Activated CD4-positive, CD25-positive, alpha-beta regulatory T cell treated with anti-CD3 and anti-CD28 coated beads, Interleukin-2, amount 50 U/mL, for 72 hours (primary cell): Measurements from ENCODE around the gene ELFN2.
"Not testable (repeated sequence)": the region's sequence is repeated elsewhere in the genome, so short reads cannot be mapped to it uniquely, and the experiment has no call there.

Source experiments
- DNase-seq: peaks from one replicate; pipeline ENCODE4 v3.0.0; 2021

ELFN2 gene

DNA sequence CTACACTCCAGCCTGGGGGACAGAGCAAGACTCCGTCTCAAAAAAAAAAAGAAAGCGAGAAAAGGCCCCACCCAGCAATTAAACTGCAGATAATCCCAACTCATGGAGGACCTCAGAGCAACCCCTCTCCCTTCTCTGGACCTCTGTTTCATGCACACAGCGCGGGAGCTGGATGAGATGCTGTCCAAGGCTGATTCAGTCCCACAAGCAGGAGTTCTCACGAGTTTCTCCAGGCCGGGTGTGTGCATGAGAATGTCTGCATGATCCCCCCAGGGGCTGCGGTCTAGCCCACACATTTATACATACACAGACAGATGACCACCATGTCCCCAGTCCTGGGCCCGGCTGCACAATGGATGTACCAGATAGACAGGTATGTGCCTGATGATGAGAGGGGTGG lies 19.4 kb downstream of the ELFN2 start:
- no peak for DNase-seq

DNA sequence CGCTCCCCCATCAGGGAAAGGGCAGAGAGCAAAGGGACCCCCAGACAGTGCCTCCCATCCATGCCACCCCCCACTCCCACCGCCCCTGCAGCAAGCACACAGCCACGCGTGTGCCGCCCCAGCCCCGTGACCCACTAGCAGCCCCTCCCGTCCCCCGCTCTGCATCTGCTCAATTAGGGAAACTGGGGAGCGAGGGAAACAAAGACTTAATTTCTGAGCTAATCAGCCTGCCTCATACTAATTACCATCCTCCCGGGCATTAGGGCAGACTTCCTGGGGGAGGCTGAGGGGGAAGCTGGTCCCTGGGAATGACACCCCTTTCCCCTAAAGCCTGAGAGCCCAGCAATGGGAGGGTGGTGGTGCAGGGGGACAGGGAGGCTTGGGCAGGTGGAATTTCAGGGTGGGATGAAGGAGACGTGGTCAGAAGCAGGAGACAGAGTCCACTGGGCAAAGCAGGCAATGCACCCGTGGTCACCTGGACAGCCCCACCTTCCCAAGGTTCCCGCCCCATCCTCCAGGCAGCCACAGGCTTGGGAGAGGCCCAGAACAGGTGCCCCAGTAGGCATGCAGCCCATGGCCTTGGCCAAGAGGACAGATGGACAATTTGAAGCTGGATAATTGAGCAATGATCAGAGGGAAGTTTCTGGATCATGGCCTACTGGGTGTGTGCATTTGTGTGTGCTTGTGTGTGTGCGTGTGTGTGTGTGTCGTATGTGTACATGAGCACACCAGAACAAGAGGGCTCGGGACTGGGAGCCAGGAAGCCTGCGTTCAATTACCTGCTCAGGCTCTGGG lies 20.6 kb downstream of the ELFN2 start:
- DNase-seq: no peak

DNA sequence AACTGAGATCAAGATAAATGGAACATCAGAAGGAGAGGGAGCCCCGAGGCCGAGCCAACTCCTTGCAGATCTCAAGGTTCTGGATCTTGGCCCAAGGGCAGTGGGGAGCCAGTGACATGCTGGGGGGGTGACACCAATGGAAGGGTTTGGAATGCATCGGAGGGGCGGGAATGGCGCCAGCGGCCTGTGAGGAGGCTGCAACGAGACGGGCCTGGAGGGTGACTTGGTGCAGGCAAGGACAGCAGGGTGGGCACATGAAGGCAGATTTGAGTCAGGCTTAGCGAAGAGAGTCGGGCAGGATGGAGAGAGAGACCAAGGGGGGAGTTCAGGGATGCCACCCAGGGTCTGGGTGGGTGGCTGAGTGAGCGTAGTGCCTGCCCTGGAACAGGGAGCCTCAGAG lies 23.2 kb downstream of the ELFN2 start:
- no peak for DNase-seq

GRCh38 chr22:37403267-37403960 lies 23.9 kb downstream of the ELFN2 start:
- DNase-seq: no peak

DNA sequence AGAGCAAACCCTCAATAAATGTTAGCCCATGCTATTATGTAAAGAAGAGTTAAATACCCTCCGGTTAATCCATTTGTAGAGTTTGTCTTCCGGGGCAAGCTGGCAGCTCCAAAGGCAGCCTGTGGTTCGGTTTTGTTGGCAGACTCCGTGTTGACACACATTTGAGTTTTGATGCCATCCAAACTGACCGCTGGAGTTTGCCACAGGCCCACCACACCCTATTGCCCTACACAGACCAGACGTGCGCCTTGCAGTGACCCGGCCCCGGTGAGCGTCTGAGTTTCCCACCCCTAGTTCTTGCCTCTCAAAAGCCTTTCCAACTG lies 25.1 kb downstream of the ELFN2 start:
- no peak for DNase-seq

DNA sequence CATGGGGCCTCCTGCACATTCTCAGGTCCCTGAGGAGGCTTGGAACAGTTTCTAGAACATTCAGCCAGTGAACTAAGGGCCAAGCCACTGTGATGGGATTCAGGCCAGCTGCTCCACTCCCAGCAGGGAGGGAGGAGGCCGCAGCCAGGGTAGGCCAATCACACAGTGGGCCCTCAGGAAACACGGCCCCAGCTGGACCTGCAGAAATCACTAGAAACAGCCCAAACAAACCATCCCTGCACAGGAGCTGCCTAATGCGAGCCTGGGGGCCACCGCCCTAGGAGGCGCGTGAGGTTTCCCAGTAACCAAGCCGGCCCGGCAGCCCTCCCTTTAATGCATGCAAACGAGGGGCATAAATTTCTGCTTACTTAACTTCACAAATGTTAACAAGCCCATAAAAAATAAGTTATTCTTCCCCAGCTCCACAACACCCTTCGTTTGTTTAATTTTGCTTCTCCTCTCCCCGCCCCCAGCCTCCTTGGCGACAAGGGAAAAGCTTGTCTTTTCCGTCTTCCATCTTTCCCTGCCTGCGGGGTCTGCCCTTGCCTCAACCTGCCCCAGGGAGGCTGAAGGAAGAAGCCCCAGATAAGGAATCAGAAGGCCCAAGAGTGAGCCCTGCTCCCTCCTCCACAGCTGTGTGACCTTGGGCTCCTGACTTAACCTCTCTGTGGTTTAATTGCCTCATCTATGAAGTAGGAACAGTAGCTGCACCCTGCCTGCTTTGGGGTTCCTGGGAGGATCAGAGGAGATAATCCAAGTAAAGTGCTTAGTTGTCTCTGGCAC lies 25.7 kb downstream of the ELFN2 start:
- DNase-seq: no peak

DNA sequence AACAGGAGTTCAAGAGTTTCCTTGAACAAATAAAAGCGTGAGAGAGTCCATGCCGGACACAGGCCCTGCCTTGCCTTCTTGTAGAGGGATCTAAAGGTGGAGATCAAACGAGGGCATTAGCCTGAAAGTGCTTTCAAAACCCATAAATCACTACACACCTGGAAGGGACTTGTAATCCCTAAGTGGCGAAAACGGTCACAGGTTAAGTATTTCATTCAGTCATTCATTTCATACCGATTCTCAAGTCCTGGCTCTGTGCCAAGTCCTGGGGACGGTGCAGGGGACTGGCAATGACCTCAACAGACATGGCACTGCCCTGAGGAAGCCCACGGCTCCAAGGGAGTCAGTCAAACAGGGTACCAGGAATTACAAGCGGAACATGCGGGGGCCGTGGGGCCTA lies 26.6 kb downstream of the ELFN2 start:
- DNase-seq: no peak

- not testable (repeated sequence) for DNase-seq
Observed at GRCh38 chr22:37399457-37399856, 27.8 kb downstream of the ELFN2 start.

DNA sequence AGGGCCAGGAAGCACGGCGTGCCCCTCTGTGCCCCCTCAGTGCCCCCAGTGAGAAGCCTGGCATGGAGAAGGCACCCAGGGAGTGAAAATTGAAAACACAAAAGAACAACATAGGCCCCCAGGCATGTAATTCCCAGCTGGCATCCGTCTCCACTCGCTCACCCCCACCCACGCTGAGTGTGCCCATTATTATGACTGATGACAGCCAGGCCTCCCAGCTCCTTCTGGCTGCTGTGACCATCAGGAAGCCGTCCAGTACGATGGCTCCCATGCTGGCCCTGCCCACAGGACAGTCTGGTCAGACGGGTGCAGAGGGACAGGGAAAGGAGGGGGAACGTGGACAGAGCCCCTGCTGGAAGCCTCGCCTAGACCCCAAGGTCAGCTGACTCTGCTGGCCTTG lies 30.1 kb downstream of the ELFN2 start:
- no peak for DNase-seq

GRCh38 chr22:37396488-37397084 lies 30.7 kb downstream of the ELFN2 start:
- no peak for DNase-seq

- DNase-seq: no peak
Observed at GRCh38 chr22:37394341-37394740, 32.9 kb downstream of the ELFN2 start.

- no peak for DNase-seq
Observed at GRCh38 chr22:37393746-37394145, 33.5 kb downstream of the ELFN2 start.

GRCh38 chr22:37392721-37393328 lies 34.5 kb downstream of the ELFN2 start:
- no peak for DNase-seq

- DNase-seq: no peak
Observed at GRCh38 chr22:37391702-37392101, 35.6 kb downstream of the ELFN2 start.

DNA sequence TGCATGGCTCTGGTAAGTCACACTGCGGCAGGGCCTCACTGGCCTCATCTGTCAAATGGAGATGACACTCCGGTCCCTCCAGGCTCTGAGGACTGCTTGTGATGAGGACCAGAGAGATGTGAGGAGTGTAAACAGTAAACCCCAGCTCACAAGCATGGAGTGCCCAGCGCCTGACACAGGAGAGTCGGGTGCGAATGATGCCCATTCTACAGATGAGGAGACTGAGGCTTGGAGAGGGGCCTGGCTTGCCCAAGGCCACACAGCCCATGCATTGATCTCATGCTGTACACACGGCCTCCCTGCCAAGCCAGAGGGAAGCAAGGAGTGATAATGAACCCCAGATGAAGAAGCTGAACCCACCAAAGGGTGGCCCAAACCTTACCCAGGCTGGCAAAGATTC lies 37.2 kb downstream of the ELFN2 start:
- no peak for DNase-seq

DNA sequence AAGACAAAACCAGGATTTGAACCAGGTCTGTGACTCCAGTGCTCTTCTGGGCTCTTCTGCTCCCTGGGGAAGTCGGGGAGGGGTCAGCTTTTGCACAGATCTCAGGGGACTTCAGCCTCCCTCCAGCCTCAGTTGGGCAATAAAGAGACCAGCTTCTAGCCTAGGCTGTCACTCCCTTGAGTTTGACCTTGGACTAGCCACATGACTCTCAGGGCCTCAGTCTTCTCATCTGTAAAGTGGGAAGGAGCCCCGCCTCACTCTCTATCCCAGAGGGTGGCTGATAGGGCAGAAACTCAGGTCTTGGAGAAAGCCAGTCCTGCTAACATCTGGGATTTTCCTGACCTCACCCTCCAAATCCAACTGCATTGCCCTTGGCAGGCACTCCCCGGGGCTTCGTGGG lies 38.7 kb downstream of the ELFN2 start:
- no peak for DNase-seq

GRCh38 chr22:37387793-37388192 lies 39.5 kb downstream of the ELFN2 start:
- DNase-seq: no peak

- DNase-seq: no peak
Observed at GRCh38 chr22:37386441-37386840, 40.8 kb downstream of the ELFN2 start.

DNA sequence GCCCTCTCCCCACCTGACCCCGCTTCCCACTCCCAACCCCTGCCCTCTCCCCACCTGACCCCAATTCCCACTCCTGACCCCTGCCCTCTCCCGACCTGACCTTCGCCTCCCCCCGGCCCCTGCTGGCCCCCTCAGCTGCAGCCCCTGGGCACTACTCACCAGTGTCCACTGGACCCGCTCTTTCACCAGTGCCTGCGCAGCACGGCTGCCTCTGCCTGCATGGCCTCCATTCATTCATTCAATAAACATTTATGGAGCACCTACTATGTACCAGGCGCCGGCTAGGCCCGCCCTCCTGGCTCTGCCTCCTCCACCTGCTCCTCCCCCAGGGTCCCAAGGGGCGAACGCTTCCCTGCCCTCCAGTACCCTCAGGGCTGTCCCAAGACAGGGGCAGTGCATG lies 42.6 kb downstream of the ELFN2 start:
- DNase-seq: no peak

DNA sequence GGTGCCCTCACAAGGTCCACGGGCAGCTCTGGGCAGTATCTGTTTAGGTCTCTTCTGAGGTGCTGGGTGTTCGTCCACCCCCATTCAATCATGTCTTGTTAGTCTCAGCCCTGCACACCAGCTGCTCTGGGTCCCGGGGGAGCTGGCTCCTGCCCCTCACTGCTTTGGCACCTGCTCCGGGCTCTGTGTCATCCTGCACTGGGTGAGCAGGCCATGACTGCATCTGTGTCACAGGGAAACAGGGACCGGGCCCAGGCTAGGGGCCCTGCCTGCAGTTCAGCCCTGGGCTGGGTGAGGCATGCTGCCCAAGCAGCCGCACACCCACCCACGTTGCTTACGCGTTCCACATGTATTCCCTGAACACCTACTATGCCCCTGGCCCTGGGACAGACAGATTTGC lies 43.9 kb downstream of the ELFN2 start:
- no peak for DNase-seq

GRCh38 chr22:37381489-37381888 lies 45.8 kb downstream of the ELFN2 start:
- no peak for DNase-seq

DNA sequence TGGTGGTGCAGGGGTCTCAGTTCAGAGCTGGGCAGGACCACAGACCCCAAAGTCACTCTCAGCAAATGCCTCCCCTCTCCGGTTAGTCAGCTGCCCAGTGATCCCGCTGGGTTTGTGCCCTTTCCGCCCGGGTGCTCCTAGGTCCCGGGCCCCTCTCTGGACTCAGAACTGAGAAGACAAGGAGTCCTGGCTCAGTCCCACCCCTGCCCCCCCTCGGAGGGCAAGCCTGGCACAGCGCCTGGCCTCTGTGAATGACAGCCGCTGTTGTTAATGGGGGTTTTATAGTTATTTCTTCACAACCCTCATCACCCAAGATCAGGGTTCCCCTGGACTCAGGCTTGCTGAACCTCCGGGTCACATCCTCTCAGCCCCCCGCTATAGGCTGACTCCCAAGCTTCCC lies 47.6 kb downstream of the ELFN2 start:
- DNase-seq: no peak

DNA sequence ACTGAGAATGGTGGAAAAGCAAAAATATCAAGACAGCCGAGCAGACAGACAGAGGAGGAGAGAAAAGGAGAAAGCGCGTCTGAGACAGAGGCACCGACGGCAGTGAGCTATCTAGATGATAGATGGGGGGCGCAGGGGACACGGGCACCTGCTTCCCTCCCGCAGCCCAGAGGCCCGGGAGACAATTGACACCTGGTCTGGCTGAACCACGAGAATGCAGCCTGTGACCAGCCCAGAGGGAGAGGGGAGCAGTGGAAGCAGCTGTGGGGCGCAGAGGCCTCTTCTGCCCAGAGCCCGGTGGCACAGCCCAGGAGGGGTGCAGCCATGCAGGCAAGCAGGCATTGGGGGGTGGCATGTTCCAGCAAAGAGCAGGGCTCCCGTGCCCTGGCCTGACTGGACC lies 48.2 kb downstream of the ELFN2 start:
- no peak for DNase-seq
